Cortex of kidney (tissue), 1 donor: ENCODE data around the gene IGHMBP2.

Experiments
- DNase-seq: peaks from one replicate; lab custom pipeline; 2025; lab: John Stamatoyannopoulos, UW

The IGHMBP2 gene

DNA sequence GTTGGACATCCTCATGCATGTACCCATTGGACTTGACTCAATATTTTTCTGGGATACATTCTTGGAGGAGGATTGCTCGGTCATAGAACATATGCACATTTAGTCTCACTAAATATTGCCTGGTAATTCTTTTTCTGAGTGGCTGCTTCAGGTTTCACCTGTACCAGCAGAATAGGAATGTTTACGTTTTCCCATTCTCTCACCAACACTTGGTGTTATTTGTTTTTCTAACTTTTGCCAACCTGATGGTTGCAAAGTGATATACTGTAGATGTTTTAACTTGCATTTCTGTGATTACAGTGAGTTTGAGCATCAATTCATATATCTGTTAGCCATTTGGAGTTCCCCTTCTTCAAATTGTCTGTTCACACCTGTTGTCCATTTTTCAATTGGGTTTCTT lies 78.4 kb downstream of the IGHMBP2 start:
- DNase-seq, result no peak

- DNase-seq, result no peak
Measured at GRCh38 chr11:68983801-68984200, 80.1 kb downstream of the IGHMBP2 start.

- no peak for DNase-seq
Measured at GRCh38 chr11:68987211-68987610, 83.5 kb downstream of the IGHMBP2 start.

DNA sequence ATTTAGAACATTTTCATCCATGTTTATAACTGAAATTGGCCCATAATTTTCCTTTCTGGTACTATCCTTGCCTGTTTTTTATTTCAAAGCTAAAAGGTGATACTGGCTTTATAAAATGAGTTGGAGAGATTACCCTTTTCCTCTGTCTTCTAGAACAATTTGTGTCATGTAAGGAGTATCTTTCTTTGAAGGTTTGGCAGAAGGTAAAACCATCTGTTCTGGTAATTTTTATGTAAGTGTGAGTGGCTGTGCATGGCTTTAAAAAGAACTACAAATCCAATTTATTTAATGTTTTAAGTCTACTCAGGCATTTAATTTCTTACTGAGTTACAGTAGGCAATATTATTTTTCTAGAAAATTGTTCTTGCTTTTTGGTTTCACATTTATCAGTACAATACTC lies 84.8 kb downstream of the IGHMBP2 start:
- no peak for DNase-seq
